GM18873 (cell line): ENCODE measurements around the gene FHL2.

Source experiments
- ATAC-seq: cut with Tn5 transposase; IDR thresholded peaks from one replicate; pipeline ENCODE4 v1.9.1; 2021; ENCODE audit warnings: mild to moderate bottlenecking, moderate library complexity, moderate number of reproducible peaks; ENCODE audit not compliant: unreplicated experiment, low FRiP score

Gene FHL2

DNA sequence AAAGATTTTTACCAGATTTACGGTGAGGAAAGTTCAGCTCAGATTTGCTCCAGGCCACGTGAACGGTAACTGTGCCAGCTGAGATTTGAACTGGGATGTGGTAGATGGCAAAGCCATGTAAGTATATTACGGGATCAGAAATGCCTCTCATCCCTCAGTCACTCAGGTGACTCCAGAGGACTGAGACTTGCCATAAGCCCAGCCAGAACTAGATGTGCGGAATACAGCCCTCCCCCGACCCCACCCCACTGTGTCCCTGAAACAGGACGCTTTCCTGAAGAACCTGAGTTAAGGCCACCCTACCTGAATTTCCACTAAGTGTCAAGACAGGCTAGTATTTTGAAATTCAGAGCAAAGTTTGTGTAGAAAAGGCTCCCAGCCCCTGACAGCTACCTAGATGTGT, 1.3 kb upstream of the FHL2 start:
- ATAC-seq, result no peak

DNA sequence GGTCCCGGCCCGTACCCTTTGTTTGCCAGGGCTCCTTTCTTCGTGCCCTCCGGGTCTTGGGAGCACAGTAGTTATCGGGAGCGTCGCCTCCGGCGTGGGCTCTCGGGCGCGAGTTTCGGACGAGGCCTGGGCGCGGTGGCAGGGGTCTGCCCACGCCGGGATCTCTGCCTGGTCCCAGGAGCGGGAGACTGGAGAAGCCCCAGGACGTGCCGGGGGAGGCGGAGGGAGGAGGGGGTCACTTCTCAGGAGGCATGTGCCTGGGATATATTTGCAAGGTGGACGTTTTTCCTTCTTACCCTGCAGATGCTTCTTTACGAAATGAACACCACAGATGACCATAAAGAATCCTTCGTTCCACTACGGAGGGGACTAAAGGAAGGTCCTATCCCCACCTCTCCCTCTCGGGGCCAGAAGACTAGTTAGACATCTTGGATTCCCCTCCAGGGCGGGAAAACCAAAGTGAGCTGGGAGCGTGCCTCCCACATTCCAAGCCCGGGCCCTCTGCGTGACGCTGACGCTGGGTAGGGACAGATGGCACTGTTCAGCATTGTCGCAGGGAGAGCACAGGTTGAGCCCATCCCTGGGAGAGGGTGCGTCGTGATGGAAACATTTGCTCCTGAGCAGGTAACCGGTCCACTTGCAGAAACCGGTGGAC, 483 bp upstream of the FHL2 start:
- ATAC-seq, result peak; percentile 22

DNA sequence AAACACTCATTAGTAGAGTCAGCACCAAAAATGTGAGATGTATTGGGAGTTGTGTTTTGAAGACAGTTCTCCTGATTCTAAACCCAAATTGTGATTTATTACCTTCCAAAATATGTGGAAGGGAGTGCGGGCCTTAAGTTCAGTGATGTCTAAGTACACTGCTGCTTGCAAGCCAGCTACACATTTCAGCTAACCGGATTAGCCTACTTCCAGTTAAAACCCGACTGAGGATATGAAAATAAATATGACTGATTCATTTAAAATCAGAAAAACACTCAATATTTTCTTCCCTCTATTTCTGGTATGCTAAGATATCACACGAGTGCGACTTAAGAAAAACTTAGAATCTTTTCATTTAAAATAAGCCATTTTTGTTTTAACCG, 907 bp downstream of the FHL2 start:
- ATAC-seq, result no peak

DNA sequence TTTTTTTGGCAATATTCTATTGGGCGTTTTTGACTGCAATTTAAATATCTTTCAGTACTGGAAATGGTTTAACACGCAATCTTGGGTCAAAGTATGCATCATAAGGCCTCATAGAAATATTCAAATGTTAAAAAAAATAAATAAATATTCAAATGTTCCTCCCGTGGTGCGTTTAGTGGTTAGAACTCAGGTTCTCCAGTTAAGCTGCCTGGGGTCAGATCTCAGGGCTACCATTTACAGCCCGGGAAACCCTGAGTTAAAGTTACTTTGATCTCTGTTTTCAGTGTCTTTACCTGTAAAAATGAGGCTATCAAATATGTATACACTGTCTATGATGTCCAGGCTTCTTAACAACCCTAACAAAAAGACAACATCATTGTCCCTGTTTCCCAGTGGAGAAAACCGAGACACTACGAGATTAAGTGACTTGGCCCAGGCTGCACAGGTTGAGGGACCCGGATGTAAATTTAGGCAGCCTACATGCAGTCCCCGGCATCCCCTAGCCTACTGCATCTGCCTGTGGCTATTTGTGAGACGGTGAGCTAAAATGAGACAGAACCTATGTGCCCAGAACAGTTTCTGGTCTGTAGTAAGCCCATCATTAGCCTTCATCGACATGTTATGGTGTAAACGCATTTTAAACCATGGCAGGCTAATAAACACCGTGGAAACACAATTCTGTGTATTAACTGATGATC, 1.7 kb downstream of the FHL2 start:
- no peak for ATAC-seq

- ATAC-seq, result no peak
Measured at GRCh38 chr2:105396254-105397024, 2.4 kb downstream of the FHL2 start.

- no peak for ATAC-seq
Measured at GRCh38 chr2:105395691-105396090, 3.2 kb downstream of the FHL2 start.

DNA sequence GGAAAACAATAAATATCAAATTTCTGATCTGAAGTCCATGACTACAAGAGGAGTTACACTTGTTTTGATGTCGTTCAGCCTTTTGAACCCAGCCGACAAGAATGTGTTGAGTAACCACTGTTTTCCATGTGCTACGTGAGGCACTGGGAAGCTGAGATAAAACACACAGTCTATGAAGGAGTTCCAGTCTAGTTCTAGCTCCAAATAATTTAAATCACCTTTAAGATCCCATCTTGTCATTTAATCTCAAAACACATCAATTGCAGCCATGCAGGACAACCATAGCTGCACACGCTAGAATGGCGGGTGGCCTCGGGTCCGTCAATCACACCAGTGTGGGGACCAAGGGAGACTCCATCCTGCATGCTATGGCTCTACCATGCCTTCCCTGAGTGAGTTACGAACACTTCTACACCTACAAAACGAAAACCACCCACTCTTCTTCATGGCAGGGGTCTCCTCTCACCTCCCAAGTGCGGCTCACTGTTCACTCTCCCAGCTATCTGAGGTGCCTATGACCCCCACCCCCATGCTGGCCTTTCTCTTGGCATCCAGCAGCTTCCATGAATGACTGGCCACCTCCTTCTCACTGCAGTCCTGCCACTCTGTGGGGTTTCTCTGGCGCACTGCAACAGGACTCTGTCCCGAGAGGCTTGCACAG, 3.8 kb downstream of the FHL2 start:
- ATAC-seq, result no peak

DNA sequence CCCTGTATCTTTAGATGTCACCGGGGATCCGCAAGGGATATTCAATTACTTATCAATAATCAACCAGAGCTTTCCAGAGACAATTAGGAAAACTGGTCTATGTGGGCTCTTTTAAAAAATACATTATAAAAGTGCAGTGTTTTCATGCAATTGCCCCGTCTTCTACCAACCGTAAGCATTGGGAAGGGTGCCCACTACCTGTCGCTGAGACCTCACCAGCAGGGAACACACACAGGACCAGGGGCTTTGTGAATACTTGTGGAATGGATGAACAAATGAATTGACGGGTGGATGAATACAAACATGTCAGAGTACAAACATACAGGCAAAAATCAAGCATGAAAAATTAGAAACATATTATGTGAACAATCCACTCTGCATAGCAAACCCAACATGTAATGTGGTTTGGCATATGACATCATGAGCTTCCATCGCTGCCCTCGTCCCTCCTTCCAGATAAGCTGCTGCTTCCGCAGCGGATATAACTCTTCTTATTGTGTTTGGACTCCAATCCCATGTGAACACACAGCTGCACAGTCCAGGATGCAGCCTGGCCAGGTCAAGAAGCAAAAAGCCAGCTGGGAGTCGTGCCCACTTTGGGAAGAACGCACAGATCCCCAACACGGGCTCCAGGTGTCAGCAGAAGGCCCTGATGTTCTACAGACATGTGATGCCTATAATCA, 5.3 kb downstream of the FHL2 start:
- ATAC-seq, result no peak

GRCh38 chr2:105391763-105392662, 6.8 kb downstream of the FHL2 start:
- ATAC-seq, result no peak

DNA sequence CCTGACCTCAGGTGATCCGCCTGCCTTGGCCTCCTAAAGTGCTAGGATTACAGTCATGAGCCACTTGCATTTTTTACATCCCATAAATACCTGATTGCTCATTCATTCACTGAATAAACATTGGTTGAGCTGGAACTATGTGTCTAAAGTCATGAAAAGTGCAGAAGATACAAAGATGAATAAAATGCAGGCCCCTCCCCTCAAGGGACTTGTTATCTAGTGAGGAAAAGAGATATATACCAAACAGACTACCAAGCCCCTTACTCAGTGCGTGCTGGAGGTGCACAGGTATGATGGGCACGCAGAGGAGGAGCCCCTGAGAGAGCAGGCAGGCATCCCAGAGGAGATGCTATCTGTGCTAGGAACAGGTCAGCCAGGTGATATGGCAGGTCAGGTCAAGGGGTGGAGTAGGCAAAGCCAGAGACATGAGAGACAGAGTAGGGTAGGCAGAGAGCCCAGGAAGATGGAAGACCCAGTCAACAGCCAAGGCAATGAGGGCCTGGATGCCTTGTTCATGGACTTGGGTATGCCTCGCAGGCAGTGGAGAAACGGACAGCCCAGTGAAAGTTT, 7.7 kb downstream of the FHL2 start:
- ATAC-seq, result no peak

DNA sequence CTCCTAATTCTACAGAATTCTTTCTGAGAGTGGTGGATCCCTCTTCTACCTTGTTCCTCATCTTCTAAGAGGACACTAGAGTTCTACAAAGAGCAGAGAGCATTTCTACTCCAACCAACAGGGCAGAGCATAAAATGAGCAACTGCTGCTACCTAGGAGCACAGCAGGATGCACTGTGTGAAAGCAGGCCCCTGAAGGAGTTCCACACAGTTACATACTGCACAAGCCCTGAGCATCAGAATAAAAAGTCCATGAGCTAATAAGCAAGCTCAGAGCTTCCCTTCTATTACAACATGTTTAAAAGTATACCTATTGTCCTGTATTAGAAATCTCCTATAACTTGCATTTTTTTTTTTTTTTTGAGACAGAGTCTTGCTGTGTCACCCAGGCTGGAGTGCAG, 8.4 kb downstream of the FHL2 start:
- ATAC-seq, result no peak

- no peak for ATAC-seq
Measured at GRCh38 chr2:105388971-105389381, 9.9 kb downstream of the FHL2 start.

- no peak for ATAC-seq
Measured at GRCh38 chr2:105387225-105387624, 11.6 kb downstream of the FHL2 start.

DNA sequence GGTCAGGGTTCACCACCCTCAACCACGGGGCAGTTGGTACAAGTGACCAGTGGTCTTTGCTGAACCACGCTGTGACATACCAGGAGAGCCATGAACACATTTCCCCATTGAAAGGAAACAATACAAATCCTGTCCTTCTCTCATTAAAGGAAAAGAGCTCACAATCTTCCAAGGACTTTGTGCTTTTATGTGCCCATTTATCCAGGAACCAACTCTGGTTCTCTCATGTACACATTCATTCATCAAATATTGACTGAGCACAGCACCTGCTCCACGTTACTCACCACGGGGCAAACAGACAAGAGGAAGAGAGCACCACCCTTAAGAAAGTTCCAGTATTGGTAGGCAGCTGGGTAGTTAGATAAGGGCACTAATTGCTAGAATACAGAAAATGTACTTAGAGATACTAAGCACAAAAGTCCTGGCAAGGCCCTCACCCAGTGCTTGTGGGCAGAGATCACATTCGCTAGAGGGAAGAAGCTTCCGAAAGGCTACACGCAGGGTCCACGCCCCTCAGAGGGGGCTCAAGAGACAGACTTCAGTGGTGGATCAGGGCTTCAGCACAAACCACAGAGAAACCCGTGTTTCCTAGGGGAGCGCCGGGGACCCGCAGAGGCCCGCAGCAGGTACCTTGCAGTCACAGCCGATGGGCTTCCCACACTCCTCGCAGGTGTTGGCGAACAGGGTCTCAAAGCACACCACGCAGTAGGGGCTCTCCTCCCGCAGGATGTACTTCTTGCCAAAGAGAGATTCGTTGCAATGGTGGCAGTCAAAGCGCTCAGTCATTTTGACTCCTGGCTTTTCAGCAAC, 12.9 kb downstream of the FHL2 start:
- no peak for ATAC-seq

GRCh38 chr2:105384861-105385260, 14.0 kb downstream of the FHL2 start:
- no peak for ATAC-seq

- no peak for ATAC-seq
Measured at GRCh38 chr2:105384216-105384615, 14.6 kb downstream of the FHL2 start.

- no peak for ATAC-seq
Measured at GRCh38 chr2:105383432-105384166, 15.3 kb downstream of the FHL2 start.

DNA sequence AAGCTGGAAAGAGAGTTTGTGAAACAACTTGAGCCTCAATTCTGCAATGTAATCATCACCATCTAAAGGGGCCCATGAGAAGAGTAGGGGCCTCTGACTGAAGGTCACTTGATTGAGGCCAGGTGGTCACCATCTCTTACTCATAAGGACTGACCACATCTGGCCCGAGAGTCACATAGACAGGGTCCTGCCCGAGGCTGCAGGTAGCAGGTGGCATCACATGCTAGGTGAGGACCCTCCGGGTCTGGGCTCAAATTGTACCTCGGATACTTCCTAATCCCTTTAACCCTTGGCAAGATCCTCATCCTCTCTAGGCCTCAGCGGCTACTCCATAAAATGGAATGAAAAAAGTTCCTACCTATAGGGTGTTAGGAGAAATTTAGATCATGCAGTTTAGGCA, 16.7 kb downstream of the FHL2 start:
- ATAC-seq, result no peak
